K562 (cell line): ENCODE data around the gene CYB5R4. TPM values are rescaled to one million over a fixed set of nuclear protein-coding genes. Genes with fewer than 3 reads are reported as not detected.

Source experiments
- CBFB ChIP-seq: sonication (generic); formaldehyde crosslinking; IDR thresholded peaks from 2 replicates; pipeline ENCODE4 v1.4.0; 2020; ENCODE audit warnings: mild to moderate bottlenecking, missing genetic modification reagents
- DEAF1 ChIP-seq: fragments of 450-650 bp; formaldehyde crosslinking; IDR thresholded peaks from 2 replicates; pipeline ENCODE4 v1.4.0; 2020; ENCODE audit warnings: mild to moderate bottlenecking, moderate library complexity
- HDAC6 ChIP-seq: IDR thresholded peaks from 2 replicates; pipeline ENCODE4 v1.6.1; 2012; ENCODE audit warnings: low read depth, mild to moderate bottlenecking, control low read depth, inconsistent platforms, low read length, moderate library complexity
- JUND ChIP-seq, 2 experiments: IDR thresholded peaks; 2 replicates in 1 of 2; 3 replicates in 1 of 2; pipeline ENCODE4 v1.6.1; 2011; ENCODE audit warnings: borderline replicate concordance in 2 of 2, low read depth in 2 of 2, low read length in 2 of 2, improper control_type of control experiment in 1 of 2, missing biosample characterization in 1 of 2, missing genetic modification characterization in 1 of 2, missing genetic modification reagents in 1 of 2
- MIER1 ChIP-seq: fragments of 450-650 bp; IDR thresholded peaks from 2 replicates; pipeline ENCODE4 v1.6.1; 2016; ENCODE audit warnings: antibody characterized with exemption, mild to moderate bottlenecking, low read depth
- MXD1 ChIP-seq: fragments of 250-450 bp; sonication (Bioruptor Pico); IDR thresholded peaks from 2 replicates; pipeline ENCODE4 v1.8.0; 2021; ENCODE audit warnings: borderline replicate concordance, mild to moderate bottlenecking, moderate library complexity; ENCODE audit not compliant: poor library complexity, severe bottlenecking
- PREB ChIP-seq: sonication (generic); formaldehyde crosslinking; IDR thresholded peaks from 2 replicates; pipeline ENCODE4 v1.8.1; 2023; ENCODE audit warnings: mild to moderate bottlenecking, missing genetic modification reagents
- SMARCE1 ChIP-seq: fragments of 450-650 bp; IDR thresholded peaks from 2 replicates; pipeline ENCODE4 v1.7.1; 2016; ENCODE audit warnings: mild to moderate bottlenecking
- TBL1XR1 ChIP-seq, 2 experiments: IDR thresholded peaks; 2 replicates each; pipeline ENCODE4 v1.6.1; 2012; ENCODE audit warnings: improper control_type of control experiment in 2 of 2, low read length in 2 of 2, mild to moderate bottlenecking in 1 of 2
- TCF7L2 ChIP-seq: fragments of 150-350 bp; IDR thresholded peaks from 2 replicates; pipeline ENCODE4 v1.6.1; 2016; ENCODE audit warnings: low read depth, mild to moderate bottlenecking, low read length, moderate library complexity
- ZBTB43 ChIP-seq: sonication (generic); formaldehyde crosslinking; IDR thresholded peaks from 2 replicates; pipeline ENCODE4 v1.8.0; 2023; ENCODE audit warnings: mild to moderate bottlenecking, missing genetic modification reagents
- polyA plus RNA-seq, 8 experiments: library from polyadenylated mRNA; depleted of rRNA in 4 of 8; stranded (reverse) in 5 of 8; unstranded in 3 of 8; fragments of >200 nt; fragmentation: Nextera tagmentation in 2 of 8; fragmentation: Illumina TruSeq in 1 of 8; extraction: Ambion mirVana in 2 of 8; extraction: Trizol in 1 of 8; gene quantifications; 2 replicates each; pipeline versions ENCODE4 v1.2.1 to v1.2.3, GENCODE V29; 2011 to 2014; ENCODE audit warnings: inconsistent platforms in 1 of 8, missing spikeins in 1 of 8
- total RNA-seq, 7 experiments: library from RNA; depleted of rRNA in 6 of 7; stranded (reverse); fragments of >200 nt in 6 of 7; fragmentation: Illumina TruSeq in 2 of 7; extraction: Trizol in 2 of 7; gene quantifications; 2 replicates each; pipeline versions ENCODE4 v1.2.1 to v1.2.3, GENCODE V29; 2011 to 2021; ENCODE audit warnings: low replicate concordance in 1 of 7

The CYB5R4 gene
- total and polyA plus RNA-seq, 9 of the 15 experiments (the other 6 are each of a cell fraction or from before 2014, with no cell fraction given) = 5.9 to 23.1 (median 19.0) TPM

GRCh38 chr6:83958241-83958685, 98.8 kb downstream of the CYB5R4 start (continued):
- no peak for TF ChIP-seq PREB (CRISPR knock-in tag)
- TF ChIP-seq MIER1 = no peak
- no peak for TF ChIP-seq HDAC6
- TF ChIP-seq JUND (IDR thresholded peaks at IDR 0.05; ENCODE audit: borderline replicate concordance, low read depth, low read length) = peak; percentile 80
- TF ChIP-seq JUND (tag; IDR thresholded peaks at IDR 0.05; ENCODE audit: borderline replicate concordance, low read depth, low read length) = peak; percentile 65; the same call in 1 of the 3 replicates
- TF ChIP-seq TCF7L2 = no peak
- TF ChIP-seq CBFB (CRISPR knock-in tag) = no peak
- TF ChIP-seq DEAF1 (CRISPR knock-in tag) = no peak
- TF ChIP-seq MXD1 = no peak
- TF ChIP-seq TBL1XR1 (IDR thresholded peaks at IDR 0.05; ENCODE audit: low read length in 2 of 2) = no peak
- peak; percentile 61; the same call in 1 of the 2 replicates for TF ChIP-seq SMARCE1
- no peak for TF ChIP-seq ZBTB43 (CRISPR knock-in tag)
- TF ChIP-seq, all 486 proteins: peak for 12
